Testis (tissue), 3 donors: ENCODE data around the gene TTC7B. TPM values are rescaled to one million over a fixed set of nuclear protein-coding genes. Genes with fewer than 3 reads are reported as not detected.

Experiments used
- DNase-seq: peaks from one replicate; pipeline ENCODE4 v3.0.0-alpha.2; 2019
- H3K27ac ChIP-seq, 2 donors: fragments of 200-600 bp; sonication (generic); one replicate each; pipeline ENCODE4 v1.5.1; 2019
- H3K27me3 ChIP-seq: fragments of 200-600 bp; sonication (generic); one replicate; pipeline ENCODE4 v1.5.1; 2019
- H3K36me3 ChIP-seq: fragments of 200-600 bp; sonication (generic); one replicate; pipeline ENCODE4 v1.5.1; 2017; ENCODE audit warnings: low read depth; ENCODE audit errors: missing control alignments
- H3K4me1 ChIP-seq: fragments of 200-600 bp; sonication (generic); one replicate; pipeline ENCODE4 v1.5.1; 2019
- H3K4me3 ChIP-seq, 2 donors: fragments of 200-600 bp; sonication (generic); one replicate each; pipeline ENCODE4 v1.5.1; 2017 to 2019
- H3K9me3 ChIP-seq: fragments of 200-600 bp; sonication (generic); one replicate; pipeline ENCODE4 v1.5.1; 2017
- CTCF ChIP-seq, 3 experiments: fragments of 450-650 bp in 2 of 3; fragments of 200-600 bp in 1 of 3; sonication (generic) in 1 of 3; IDR thresholded peaks; one replicate each; pipeline ENCODE4 v1.5.1; 2016 to 2019; ENCODE audit warnings: antibody characterized with exemption in 3 of 3, mild to moderate bottlenecking in 2 of 3, moderate library complexity in 1 of 3
- POLR2A ChIP-seq: fragments of 450-650 bp; IDR thresholded peaks from one replicate; pipeline ENCODE4 v1.6.1; 2017; ENCODE audit warnings: antibody characterized with exemption, mild to moderate bottlenecking, moderate library complexity
- WGBS, 2 donors: methylation state at CpG; one replicate each; pipeline ENCODE4 v1.1.5; 2018; 5-methylcytosine and 5-hydroxymethylcytosine counted together
- intact Hi-C: fragments of 100-400 bp; cut with DNase I; formaldehyde crosslinking; loops from one replicate; pipeline ENCODE4 v1.15.1; 2023; ENCODE audit warnings: low total_unique reads
- polyA plus RNA-seq: library from polyadenylated mRNA; stranded (reverse); fragments of 350-450 nt; fragmentation: Illumina TruSeq; extraction: RNeasy Lipid Tissue Mini Kit (QIAGEN cat#74804); gene quantifications from one replicate; pipeline ENCODE4 v1.2.3, GENCODE V29; 2014; ENCODE audit warnings: low read depth, low replicate concordance; ENCODE audit not compliant: insufficient read depth
- total RNA-seq, 2 donors: library from RNA; depleted of rRNA; stranded (reverse); fragments of >200 nt; gene quantifications; one replicate each; pipeline ENCODE4 v1.2.3, GENCODE V29; 2016

The TTC7B gene
- total and polyA plus RNA-seq, 3 donors from 2014 or later, result 11.3 to 17.0 (median 12.1) TPM

GRCh38 chr14:90743425-90743824 lies 72.8 kb downstream of the TTC7B start:
- H3K4me3 ChIP-seq, result no peak overlapping the region
- H3K36me3 ChIP-seq, result no peaks in the 10 kb centered on the region
- DNase-seq, result no peak
- no peaks in the 10 kb centered on the region for H3K9me3 ChIP-seq
- H3K27ac ChIP-seq, result peak overlapping the region; percentile 28 to 76
- no peaks in the 10 kb centered on the region for H3K27me3 ChIP-seq
- peaks cover 21% of the 10 kb centered on the region for H3K4me1 ChIP-seq
- TF ChIP-seq CTCF (IDR thresholded peaks at IDR 0.05) (no peak), POLR2A (no peak)
- intact Hi-C loops, result no loop called here
- WGBS, 2 donors, result 32 to 39% methylated on average over 3 of the region's 3 CpGs

GRCh38 chr14:90742729-90743128 lies 73.5 kb downstream of the TTC7B start:
- 45 to 56% methylated on average over 6 of the region's 6 CpGs for WGBS, 2 donors
- no peaks in the 10 kb centered on the region for H3K27me3 ChIP-seq
- peak; percentile 30 for DNase-seq
- H3K9me3 ChIP-seq, result no peaks in the 10 kb centered on the region
- TF ChIP-seq CTCF (IDR thresholded peaks at IDR 0.05) (no peak), POLR2A (no peak)
- peaks cover 21% of the 10 kb centered on the region for H3K4me1 ChIP-seq
- intact Hi-C loops, result no loop called here
- H3K4me3 ChIP-seq, result no peak overlapping the region
- no peaks in the 10 kb centered on the region for H3K36me3 ChIP-seq
- peak overlapping the region; percentile 28 to 76 for H3K27ac ChIP-seq

- no peaks in the 10 kb centered on the region for H3K36me3 ChIP-seq
- H3K9me3 ChIP-seq, result no peaks in the 10 kb centered on the region
- no peak for DNase-seq
- TF ChIP-seq POLR2A (no peak), CTCF (IDR thresholded peaks at IDR 0.05) (no peak)
- WGBS, 2 donors, result 93 to 96% methylated on average over 2 of the region's 2 CpGs
- intact Hi-C loops, result no loop called here
- no peaks in the 10 kb centered on the region for H3K27me3 ChIP-seq
- no peak overlapping the region for H3K4me3 ChIP-seq
- peak overlapping the region; percentile 28 to 76 for H3K27ac ChIP-seq
- peaks cover 21% of the 10 kb centered on the region for H3K4me1 ChIP-seq
Measured at GRCh38 chr14:90742252-90742651, 74.0 kb downstream of the TTC7B start.

- no peak for DNase-seq
- Histone ChIP-seq H3K36me3 (no peaks in the 10 kb centered on the region), H3K4me3 (no peak overlapping the region), H3K4me1 (peaks cover 21% of the 10 kb centered on the region), H3K27me3 (no peaks in the 10 kb centered on the region), H3K27ac (no peak overlapping the region), H3K9me3 (no peaks in the 10 kb centered on the region)
- no peak for TF ChIP-seq POLR2A
- TF ChIP-seq CTCF (IDR thresholded peaks at IDR 0.05), result no peak
- WGBS, 2 donors, result 90 to 91% methylated on average over 2 of the region's 2 CpGs
- intact Hi-C loops, result no loop called here
Measured at GRCh38 chr14:90741682-90741946, 74.6 kb downstream of the TTC7B start.

GRCh38 chr14:90740946-90741681 lies 75.1 kb downstream of the TTC7B start:
- H3K4me1 ChIP-seq, result peaks cover 21% of the 10 kb centered on the region
- no peak for DNase-seq
- no peak overlapping the region for H3K27ac ChIP-seq
- no peaks in the 10 kb centered on the region for H3K9me3 ChIP-seq
- no peak for TF ChIP-seq POLR2A
- no peak for TF ChIP-seq CTCF (IDR thresholded peaks at IDR 0.05)
- H3K4me3 ChIP-seq, result no peak overlapping the region
- no peaks in the 10 kb centered on the region for H3K36me3 ChIP-seq
- intact Hi-C loops, result no loop called here
- 89 to 92% methylated on average over 12 of the region's 12 CpGs for WGBS, 2 donors
- no peaks in the 10 kb centered on the region for H3K27me3 ChIP-seq
